ENCODE data around the gene C10orf95.
"Not testable (repeated sequence)": the region's sequence is repeated elsewhere in the genome, so short reads cannot be mapped to it uniquely, and the experiment has no call there.

Gene C10orf95

GRCh38 chr10:102451105-102451969 is at the start of gene C10orf95:
Gene C10orf95 (minus strand): TSS chr10:102451543. CDS start chr10:102451093, 450 bp downstream.
- no peak for DNase-seq

- DNase-seq: not testable (repeated sequence)
Observed at GRCh38 chr10:102500686-102501085, 49.3 kb upstream of the C10orf95 start.

- no peak for DNase-seq
Observed at GRCh38 chr10:102499356-102499755, 48.0 kb upstream of the C10orf95 start.

GRCh38 chr10:102497545-102497944 is 46.2 kb upstream of the C10orf95 start:
- no peak for DNase-seq

- no peak for DNase-seq
Observed at GRCh38 chr10:102493771-102494170, 42.4 kb upstream of the C10orf95 start.

- DNase-seq: no peak
Observed at GRCh38 chr10:102492983-102493382, 41.6 kb upstream of the C10orf95 start.

DNA sequence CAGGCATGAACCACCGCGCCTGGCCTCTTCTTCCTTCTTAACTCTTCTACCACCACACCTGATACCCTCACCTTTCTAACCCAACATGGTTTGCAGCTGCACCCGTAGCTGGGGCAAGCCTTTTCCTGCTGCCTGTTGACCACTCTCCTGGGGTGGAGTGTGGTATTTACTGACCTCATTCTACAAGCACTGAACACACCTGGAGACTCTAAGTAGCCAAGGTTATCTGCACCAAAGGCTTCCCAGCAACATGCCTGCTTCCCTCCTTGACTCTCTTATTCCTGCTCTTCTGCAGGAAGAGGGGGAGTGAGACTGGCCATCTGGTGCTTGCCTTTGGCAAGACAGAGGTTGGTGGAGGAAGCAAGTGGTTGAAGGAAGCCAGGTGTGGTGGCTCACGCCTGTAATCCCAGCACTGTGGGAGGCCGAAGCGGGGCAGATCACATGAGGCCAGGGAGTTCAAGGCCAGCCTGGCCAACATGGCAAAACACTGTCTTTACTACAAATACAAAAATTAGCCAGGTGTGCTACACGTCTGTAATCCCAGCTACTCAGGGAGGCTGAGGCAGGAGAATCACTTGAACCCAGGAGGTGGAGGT is 41.1 kb upstream of the C10orf95 start:
- DNase-seq: no peak

DNA sequence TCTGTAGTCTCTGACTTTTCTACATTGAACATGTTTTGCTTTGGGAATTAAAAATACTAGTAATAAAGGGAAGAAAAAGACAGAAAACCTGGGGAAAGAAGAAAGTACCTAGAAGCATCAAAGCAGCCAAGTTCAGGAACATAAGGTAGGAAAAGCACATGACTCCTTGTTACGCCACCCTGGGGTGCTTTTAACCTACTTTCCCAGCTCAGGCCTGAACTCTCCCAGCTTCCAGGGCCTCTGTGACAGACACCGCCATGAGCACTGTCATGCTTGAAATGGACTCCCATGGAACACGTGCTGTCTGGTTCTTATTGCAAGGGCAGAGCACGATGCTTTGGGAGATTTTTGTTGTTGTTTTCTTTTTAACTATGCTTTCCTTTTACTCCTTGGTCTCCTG is 39.8 kb upstream of the C10orf95 start:
- no peak for DNase-seq

GRCh38 chr10:102485093-102485784 is 33.9 kb upstream of the C10orf95 start:
- DNase-seq: no peak

GRCh38 chr10:102484021-102484420 is 32.7 kb upstream of the C10orf95 start:
- no peak for DNase-seq

- DNase-seq: no peak
Observed at GRCh38 chr10:102480396-102480795, 29.1 kb upstream of the C10orf95 start.

GRCh38 chr10:102479651-102480050 is 28.3 kb upstream of the C10orf95 start:
- DNase-seq: no peak

DNA sequence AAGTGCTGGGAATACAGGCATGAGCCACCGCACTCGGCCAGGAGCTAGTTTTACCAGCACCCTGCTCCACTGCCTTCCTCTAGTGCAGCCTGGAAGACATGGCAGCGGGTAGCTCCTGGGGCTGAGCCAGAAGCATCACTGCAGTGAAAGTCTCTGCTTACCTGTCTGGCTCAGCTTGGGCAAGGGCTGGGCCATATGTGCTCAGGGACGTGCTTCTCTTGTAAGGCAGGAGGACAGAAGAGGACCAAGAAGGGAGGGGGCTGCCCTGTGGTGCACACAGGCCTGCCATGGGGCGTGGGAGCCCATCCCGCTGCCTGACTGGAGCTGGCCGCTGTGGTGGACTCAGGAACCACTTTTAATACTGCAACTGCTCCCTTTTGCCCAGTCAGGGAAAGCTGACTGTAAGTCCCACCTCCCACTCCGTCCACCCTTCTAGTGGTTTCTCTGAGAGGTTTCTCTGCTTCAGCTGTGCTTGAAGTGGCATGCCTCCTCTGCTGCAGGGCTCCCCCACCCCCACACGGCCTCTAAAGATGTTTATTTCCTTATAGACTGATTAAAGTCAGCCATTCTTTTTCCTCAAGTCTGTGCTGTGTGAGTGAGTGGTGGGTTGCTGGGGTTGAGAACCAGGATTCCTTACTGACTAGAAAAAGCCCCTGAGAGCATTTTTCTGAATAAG is 25.3 kb upstream of the C10orf95 start:
- DNase-seq: no peak

DNA sequence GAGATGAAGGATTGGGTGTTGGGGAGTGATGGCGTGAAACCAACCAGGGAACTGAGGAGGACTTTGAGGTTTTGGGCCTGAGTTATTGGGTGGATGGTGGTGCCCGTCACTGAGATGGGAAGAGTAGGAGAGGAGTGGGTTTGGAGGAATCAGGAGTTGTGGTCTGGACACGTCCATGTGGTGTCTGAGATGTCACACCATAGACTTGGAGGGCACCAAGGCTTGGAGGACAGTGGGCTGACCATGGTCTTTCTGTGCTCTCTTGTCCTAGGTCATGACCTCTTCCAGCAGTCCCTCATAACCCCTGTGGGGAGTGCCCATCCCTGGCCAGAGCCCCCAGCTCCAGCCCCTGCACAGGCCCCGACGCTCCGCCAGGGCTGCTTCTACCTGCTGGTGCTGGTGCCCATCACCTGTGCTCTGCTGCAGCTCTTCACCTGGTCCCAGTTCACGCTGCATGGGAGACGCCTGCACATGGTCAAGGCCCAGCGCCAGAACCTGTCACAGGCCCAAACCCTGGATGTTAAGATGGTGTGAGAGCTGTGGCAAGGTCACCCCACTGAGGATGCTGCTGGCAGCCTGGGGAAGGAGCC is 24.2 kb upstream of the C10orf95 start:
- no peak for DNase-seq

DNA sequence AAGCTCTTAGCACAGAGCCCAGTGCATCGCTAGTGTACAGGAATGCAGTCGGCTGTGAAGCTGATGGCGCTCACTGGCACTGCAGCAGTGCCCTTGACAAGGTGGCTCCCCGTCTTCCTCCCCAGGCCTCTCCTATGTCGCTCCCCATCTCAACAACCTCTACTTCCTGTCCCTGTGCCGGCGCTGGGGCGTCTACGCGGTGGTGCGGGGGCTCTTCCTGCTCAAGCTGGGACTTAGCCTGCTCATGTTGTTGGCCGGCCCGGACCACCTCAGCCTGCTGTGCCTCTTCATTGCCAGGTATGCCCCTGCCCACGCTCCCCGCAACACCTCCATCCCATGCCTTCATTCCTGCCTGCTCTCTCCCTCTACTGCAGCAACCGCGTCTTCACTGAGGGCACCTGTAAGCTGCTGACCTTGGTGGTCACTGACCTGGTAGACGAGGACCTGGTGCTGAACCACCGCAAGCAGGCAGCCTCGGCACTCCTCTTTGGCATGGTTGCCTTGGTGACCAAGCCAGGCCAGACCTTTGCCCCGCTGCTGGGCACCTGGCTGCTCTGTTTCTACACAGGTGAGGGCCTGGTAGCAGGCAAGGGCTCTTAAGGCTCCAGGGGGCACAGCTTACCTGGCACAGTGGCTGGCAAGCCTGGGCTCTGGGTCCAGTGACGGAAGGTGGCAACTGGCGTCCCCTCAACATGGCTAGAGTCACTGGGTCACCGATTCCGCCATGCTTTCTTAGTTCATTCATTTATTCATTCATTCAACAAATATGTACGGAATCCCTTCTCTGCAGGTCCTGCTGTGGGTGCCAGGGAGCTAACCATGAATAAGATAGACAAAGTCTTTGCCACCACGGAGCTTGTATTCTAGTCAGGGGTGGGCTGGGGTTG is 22.3 kb upstream of the C10orf95 start:
- DNase-seq: no peak

DNA sequence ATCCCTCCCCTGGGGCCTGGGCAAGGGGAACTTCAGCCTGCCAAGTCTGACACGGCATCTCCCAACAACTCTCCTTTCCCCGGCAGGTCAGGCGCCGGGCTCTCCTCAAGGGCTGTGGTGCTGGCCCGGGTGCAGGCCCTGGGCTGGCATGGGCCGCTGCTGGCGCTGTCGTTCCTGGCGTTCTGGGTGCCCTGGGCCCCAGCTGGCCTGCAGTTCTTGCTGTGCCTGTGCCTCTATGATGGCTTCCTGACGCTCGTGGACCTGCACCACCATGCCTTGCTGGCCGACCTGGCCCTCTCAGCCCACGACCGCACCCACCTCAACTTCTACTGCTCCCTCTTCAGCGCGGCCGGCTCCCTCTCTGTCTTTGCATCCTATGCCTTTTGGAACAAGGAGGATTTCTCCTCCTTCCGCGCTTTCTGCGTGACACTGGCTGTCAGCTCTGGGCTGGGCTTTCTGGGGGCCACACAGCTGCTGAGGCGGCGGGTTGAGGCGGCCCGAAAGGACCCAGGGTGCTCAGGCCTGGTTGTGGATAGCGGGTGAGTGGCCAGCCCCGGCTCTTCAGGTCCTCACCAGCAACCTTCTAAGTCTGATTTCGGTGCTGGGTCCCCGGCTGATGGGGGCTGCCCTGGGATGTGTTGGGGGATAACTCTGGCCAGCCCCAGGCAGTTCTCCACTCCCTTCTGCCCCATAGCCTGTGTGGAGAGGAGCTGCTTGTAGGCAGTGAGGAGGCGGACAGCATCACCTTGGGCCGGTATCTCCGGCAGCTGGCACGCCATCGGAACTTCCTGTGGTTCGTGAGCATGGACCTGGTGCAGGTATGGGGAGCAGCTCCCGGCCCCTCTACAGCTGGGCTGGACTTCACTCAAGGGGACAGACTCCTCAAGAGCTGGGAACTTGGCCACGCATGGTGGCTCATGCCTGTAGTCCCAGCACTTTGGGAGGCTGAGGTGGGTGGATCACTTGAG is 19.5 kb upstream of the C10orf95 start:
- DNase-seq: no peak

- DNase-seq: no peak
Observed at GRCh38 chr10:102468683-102469082, 17.3 kb upstream of the C10orf95 start.

GRCh38 chr10:102467971-102468438 is 16.7 kb upstream of the C10orf95 start:
- DNase-seq: peak; percentile 25

DNA sequence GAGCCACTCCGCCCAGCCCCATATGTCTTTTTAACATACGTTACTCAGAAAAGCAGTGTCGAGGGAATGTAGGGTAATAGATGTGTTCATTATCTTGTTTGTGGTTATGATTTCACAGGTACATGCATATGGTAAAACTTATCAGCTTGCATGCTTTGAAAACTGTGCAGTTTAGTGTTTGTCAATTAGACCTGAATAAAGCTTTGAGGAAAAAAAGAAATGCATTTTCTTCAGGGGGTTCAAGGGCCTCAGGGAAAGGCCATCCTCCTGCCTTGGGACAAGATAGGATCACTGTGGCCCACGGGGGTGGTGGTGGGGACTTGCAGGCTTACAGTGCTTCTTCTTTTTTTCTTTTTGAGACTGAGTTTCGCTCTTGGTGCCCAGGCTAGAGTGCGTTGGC is 16.0 kb upstream of the C10orf95 start:
- no peak for DNase-seq

DNA sequence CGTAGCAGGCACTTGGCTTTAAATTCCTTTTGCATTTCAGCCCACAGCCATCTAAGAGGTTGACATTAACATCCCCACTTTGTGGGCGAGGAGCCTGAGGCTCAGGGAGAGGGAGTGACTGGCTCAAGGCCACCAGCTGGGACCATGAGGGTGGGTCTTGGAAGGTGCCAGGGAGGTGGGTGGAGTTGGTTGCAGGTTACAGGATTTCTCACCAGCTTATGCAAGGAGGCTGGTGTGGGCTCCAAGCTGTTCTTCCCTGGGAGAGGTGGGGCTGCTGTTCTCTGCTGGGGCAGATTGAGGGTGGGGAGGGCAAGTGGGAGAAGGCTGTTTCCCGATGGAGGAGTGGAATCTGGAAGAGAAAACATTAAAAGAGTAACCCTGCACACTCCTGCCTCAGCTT is 14.1 kb upstream of the C10orf95 start:
- DNase-seq: no peak

All from CD4-positive, alpha-beta T cell treated with Interferon gamma for 1 hour (primary cell).